Measurements from ENCODE around the gene NDRG3. TPM values are rescaled to one million over a fixed set of nuclear protein-coding genes. Genes with fewer than 3 reads are reported as not detected.
"Not testable (repeated sequence)": the region's sequence is repeated elsewhere in the genome, so short reads cannot be mapped to it uniquely, and the experiment has no call there.

The NDRG3 gene
- total RNA-seq, 1 donor = 23.1 TPM

DNA sequence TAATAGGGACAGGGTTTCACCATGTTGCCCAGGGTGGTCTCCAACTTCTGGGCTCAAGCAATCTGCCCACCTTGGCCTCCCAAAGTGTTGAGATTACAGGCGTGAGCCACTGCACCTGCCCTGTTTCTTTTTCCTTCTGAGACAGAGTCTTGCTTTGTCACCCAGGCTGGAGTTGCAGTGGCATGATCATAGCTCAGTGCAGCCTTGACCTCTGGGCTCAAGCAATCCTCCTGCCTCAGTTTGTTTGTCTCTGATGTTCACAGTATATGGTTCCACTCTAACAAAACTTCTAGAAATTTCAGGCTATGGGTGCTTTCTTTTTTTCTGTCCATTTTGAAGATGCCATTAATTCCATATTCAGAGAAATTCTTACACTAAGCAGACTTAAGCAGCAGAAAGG, 33.1 kb downstream of the NDRG3 start:
- DNase-seq (ENCODE audit: low read depth) = no peak
- TF ChIP-seq, protein P1, sequence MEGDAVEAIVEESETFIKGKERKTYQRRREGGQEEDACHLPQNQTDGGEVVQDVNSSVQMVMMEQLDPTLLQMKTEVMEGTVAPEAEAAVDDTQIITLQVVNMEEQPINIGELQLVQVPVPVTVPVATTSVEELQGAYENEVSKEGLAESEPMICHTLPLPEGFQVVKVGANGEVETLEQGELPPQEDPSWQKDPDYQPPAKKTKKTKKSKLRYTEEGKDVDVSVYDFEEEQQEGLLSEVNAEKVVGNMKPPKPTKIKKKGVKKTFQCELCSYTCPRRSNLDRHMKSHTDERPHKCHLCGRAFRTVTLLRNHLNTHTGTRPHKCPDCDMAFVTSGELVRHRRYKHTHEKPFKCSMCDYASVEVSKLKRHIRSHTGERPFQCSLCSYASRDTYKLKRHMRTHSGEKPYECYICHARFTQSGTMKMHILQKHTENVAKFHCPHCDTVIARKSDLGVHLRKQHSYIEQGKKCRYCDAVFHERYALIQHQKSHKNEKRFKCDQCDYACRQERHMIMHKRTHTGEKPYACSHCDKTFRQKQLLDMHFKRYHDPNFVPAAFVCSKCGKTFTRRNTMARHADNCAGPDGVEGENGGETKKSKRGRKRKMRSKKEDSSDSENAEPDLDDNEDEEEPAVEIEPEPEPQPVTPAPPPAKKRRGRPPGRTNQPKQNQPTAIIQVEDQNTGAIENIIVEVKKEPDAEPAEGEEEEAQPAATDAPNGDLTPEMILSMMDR (IDR thresholded peaks at IDR 0.05; ENCODE audit: insufficient read depth, low read length) = no peak
- H3K4me3 ChIP-seq (ENCODE audit: low read depth, low read length) = no peak overlapping the region

- H3K4me3 ChIP-seq (ENCODE audit: low read depth, low read length) = no peak overlapping the region
- TF ChIP-seq, protein P1 (IDR thresholded peaks at IDR 0.05; ENCODE audit: insufficient read depth, low read length) = no peak
- DNase-seq (ENCODE audit: low read depth) = no peak
Measured at GRCh38 chr20:36709126-36709525, 36.8 kb downstream of the NDRG3 start.

DNA sequence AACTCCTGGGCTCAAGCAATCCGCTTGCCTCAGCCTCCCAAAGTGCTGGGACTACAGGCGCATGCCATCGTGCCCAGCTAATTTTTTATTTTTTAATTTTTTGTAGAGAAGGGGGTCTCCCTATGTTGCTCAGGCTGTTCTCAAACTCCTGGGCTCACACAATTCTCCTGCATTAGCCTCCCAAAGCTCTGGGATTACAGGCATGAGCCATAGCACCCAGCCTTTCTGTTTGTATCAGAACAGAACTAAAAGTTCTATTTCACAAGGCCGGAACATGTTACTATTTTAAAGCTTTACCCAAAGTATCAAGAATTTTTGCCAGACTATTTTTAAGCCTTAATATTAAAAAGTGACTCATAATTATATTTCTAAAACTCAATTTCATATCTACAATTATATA, 42.4 kb downstream of the NDRG3 start:
- TF ChIP-seq, protein P1 (IDR thresholded peaks at IDR 0.05; ENCODE audit: insufficient read depth, low read length) = no peak
- DNase-seq (ENCODE audit: low read depth) = no peak
- no peak overlapping the region for H3K4me3 ChIP-seq (ENCODE audit: low read depth, low read length)

- DNase-seq (ENCODE audit: low read depth) = no peak
- TF ChIP-seq, protein P1 (IDR thresholded peaks at IDR 0.05; ENCODE audit: insufficient read depth, low read length) = no peak
- no peak overlapping the region for H3K4me3 ChIP-seq (ENCODE audit: low read depth, low read length)
Measured at GRCh38 chr20:36700438-36700837, 45.5 kb downstream of the NDRG3 start.

DNA sequence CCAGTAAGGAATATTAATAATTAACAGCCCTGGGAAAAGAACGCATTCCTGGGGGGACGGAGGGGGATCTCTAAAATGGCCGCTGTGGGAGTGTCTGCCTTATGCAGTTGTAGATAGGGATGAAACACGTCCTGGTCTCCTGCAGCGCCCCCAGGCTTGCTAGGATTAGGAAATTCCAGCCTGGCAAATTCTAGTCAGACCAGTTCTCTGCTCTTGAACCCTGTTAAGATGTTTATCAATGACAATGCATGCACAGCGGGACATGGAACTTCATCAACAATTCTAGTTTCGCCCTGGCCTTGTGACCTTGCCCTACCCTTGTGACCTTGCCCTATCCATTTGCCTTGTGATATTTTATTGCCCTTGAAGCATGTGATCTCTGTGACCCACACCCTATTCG, 50.4 kb downstream of the NDRG3 start:
- H3K4me3 ChIP-seq (ENCODE audit: low read depth, low read length); DNase-seq (ENCODE audit: low read depth): not testable (repeated sequence)

- no peak for DNase-seq (ENCODE audit: low read depth)
- no peak overlapping the region for H3K4me3 ChIP-seq (ENCODE audit: low read depth, low read length)
- TF ChIP-seq, protein P1 (IDR thresholded peaks at IDR 0.05; ENCODE audit: insufficient read depth, low read length) = no peak
Measured at GRCh38 chr20:36688630-36689029, 57.3 kb downstream of the NDRG3 start.

DNA sequence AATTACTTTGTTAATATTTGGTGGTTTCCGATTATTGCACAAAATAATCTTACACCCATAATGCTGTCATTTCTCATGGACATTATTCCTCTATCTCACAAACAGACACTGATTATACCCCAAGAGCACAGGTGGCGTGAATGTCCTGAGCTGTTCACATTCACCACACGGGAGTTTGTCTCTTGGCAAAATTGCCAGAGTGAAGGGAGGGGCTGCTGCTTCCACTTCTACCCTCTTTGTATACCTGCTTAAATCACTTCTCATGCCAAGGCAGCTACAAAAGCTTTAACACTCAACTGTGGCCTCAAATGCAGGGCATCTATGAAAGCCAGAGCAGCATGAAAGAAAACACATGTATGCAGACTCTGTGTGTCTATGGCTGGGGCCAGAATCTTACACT, 58.0 kb downstream of the NDRG3 start:
- TF ChIP-seq, protein P1 (IDR thresholded peaks at IDR 0.05; ENCODE audit: insufficient read depth, low read length) = no peak
- no peak overlapping the region for H3K4me3 ChIP-seq (ENCODE audit: low read depth, low read length)
- DNase-seq (ENCODE audit: low read depth) = no peak
